Activated gamma-delta T cell treated with Interleukin-2 at 50 U/mL for 16 hours (primary cell): ENCODE data around the gene TFDP1.
"Not testable (repeated sequence)": the region's sequence is repeated elsewhere in the genome, so short reads cannot be mapped to it uniquely, and the experiment has no call there.

Experiments
- DNase-seq: peaks from one replicate; pipeline ENCODE4 v3.0.0-alpha.2; 2020

TFDP1 gene

DNA sequence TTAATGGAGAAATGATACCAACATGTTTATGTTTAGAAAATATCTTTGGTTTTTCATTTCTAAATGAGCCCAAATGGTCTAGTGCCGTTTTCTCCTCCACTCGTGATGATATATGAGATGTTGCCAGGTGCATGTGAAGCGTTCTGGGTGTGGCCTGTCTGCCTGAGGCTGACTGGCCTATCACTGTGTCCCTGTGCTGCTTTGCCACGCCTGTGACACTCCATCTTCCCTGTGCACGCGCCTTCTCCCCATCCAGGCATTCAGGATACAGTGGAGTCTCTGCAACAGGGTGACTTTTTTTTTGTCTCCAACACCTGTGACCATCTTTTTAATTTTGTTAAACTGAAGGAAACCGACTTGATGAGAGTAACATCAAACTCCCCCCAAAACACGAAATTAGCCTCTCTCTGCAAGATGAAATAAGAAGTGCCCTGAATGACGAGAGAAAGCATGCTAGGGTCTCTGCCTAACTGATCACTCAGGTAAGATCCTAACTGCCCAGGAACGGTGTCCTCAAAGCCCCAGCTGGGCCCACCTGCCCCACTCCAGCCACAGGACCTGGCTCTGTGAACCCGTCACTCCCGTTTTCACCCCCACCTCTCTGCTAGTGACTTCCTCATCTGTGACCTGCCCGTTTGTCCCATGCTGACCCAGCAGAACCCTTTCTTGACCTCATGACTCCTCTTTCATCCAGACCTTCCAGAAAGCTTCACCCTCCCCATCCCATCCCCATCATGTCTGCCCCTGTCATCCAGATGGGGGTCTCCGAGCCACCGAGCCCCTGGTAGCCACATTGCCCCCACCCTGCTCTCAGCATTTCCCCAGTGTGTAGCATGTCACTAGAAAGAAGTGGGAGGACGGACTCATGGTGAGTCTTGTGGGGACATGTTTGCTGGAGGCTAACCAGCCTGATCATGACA is 33.2 kb upstream of the TFDP1 start:
- no peak for DNase-seq

DNA sequence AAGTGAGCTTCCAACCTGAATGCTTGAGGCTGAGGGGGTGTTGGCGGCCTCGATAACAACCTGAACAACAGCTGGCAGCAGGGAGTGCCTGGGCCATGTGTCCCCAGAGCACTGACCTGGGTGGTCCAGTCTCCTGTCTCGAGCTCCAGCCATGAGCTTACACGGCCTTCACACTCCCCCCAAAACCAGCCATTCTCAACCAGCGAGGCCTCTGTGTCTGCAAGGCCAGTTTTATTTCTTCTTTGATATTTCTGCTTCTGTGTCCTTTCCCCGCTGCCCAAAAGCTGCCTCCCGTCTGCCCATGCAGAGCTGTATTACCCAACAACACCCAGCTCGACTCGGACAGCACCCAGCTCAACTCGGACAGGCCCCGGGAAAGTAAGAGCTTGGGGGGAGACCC is 32.5 kb upstream of the TFDP1 start:
- DNase-seq: no peak

DNA sequence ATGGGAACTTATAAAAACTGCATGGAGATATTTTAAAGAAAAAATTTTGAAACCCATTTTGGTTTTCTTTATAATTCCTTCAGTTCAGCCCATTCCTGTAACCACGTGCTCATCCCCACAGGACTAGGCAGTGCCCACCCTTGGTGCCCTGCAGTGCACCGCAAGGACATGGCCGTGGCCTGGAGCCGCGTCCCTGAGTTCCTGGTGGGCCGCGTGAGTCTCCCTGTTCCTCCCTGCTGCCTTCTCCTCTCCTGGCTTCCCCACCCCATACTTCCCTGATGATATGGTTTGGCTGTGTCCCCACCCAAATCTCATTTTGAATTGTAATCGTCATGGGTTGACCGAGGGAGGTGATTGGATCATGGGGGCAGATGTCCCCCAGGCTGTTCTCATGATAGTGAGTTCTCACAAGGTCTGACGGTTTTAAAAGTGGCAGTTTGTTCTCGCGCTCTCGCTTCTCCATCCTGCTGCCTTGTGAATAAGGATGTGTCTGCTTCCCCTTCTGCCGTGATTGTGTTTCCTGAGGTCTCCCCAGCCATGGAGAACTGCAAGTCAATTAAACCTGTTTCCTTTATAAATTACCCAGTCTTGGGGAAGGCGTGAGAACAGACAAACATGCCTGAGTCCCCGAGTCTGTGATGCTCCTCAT is 31.6 kb upstream of the TFDP1 start:
- DNase-seq: no peak

DNA sequence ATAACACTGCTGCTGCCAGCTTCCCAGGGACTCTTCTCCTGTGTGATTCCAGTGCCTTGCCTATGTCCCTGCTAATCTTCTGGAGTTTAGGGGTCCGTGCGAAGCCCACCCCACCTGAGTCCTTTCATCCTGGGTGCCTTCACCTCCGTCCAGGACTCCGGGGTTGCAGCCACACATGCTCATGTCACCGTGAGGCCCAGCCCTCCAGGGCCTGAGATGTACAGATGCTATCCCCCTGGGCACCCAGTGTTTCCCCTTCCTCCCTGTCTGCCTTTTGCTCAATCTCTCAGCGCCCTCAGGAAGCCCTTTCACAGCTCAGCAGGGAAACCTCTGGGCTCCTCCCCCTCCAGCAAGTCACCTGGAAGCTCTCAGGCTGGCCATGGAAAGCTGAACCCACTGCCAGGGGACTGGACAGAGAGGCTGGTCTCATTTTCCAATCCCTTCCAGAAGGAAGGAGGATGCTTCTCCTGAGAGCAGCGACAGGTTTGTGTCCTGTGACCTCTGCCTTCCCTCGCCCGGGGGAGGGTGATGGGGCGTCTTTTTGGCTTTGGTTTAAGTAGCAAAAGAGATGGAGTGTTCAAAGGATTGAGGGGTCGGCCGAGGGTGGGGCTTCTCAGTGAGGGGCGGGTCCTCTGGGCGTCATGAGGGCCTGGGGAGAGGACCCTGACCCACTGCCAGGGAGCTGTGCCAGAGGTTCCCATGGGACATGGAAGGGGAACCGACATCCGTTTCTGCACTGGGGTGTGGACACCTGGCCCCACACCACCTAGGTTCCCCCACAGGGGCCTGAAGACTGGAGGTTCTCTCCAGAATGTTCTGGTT is 30.8 kb upstream of the TFDP1 start:
- no peak for DNase-seq

DNA sequence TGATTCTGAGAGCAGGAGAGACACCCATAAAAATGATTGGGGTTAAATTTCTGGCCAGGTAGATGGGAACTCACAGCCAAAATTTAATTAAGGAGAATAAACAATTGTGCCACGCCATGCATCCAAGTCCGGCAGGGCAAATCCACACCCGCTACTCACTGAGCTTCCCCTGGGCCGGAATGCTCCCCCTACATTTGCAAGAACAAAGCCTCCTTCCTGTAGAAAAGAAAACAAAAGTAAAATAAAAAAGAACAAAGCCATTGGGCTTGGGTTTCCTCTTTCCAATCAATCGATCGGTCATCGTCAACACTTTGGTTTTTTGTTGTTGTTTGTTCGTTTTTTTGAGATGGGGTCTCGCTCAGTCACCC is 30.2 kb upstream of the TFDP1 start:
- DNase-seq: no peak

DNA sequence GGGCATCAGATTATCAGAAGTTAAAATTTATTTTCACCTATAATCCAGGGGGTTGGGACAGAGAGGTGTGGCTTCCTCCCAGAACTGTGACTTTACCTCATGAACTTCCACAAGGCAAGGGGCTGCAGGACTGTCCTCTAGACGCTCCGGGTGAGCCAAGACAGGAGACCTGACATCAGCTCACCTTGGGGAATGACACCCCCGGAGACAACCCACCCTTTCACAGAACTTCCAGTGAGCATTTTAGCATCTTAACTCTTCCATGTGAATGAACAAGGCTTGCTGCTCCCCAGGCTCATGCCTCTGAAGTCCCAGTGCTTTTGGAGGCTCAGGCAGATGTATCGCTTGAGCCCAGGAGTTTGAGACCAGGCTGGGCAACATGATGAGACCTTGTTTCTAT is 29.4 kb upstream of the TFDP1 start:
- DNase-seq: no peak

DNA sequence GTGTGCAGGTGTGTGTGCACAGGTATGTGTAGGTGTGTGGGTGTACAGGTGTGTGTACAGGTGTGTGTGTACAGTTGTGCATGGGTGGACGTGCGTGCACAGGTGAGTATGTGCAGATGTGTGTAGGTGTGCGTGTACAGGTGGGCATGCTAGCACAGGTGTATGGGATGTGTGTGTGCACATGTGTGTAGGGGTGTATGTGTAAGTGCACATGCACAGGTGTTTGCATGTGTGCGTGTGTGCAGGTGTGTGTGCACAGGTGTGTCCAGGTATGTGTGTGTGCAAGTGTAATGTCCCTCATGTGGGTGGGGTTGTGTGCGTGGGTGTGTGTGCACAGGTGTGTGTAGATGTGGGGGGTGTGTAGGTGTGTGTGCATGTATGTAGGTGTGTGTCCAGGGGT is 27.5 kb upstream of the TFDP1 start:
- no peak for DNase-seq

DNA sequence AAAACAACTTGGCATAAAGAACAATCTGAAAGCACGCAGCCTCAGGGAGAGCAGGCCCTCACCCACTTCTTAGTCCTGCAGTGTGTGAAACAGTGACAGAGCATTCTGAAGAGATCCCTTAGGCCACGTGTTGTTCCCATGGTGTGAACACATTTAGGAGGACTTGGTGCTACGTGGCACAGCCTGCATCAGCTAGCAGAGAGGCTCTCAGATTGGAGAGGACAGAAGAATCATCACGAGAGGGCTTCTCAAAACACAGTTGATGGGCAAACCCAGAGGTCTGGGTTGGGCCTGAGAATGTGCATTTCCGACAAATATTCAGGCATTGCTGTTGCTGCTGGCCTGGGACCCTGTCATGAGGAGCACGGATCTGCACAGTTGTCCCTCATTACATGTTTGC is 26.1 kb upstream of the TFDP1 start:
- no peak for DNase-seq

DNA sequence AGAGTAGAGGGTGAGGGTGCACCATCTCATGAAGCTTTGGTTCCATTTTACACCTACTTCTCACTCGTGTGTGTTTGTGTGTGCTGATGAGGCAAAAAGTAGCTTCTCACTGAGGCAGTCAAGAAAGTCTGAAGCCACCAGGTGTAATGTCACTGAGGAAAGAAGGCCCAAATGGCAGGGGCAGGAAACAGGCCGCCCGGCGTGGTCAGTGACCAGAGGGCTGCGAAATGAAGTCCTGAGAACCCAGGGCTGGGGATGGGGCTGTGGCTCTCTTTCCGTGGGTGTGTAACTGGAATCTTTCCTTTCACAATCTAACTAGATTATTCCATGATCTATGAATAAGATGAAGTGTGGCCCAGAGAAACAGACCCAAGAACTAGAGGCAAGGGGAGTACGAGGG is 25.5 kb upstream of the TFDP1 start:
- DNase-seq: no peak

DNA sequence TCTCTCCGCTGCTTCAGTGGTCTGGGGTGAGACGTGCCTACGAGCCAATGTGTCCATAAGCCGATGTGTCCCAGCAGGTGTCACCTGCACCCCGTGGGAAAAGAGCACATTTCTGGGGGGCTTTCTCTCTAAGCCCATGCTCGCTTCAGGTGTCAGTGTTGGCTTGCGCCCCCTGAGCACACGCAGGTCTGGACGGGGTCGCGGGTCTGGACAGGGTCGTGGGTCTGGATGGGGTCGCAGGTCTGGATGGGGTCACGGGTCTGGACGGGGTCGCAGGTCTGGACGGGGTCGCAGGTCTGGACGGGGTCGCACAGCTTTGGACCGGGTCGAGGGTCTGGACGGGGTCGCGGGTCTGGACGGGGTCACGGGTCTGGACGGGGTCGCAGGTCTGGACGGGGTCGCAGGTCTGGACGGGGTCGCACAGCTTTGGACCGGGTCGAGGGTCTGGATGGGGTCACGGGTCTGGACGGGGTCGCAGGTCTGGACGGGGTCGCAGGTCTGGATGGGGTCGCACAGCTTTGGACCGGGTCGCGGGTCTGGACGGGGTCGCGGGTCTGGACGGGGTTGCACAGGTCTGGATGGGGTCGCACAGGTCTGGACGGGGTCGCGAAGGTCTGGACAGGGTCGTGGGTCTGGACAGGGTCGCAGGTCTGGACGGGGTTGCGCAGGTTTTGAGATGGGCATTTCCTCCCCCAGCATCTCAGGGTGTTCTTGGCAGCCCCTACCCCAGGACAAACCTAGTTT is 24.5 kb upstream of the TFDP1 start:
- no peak for DNase-seq

DNA sequence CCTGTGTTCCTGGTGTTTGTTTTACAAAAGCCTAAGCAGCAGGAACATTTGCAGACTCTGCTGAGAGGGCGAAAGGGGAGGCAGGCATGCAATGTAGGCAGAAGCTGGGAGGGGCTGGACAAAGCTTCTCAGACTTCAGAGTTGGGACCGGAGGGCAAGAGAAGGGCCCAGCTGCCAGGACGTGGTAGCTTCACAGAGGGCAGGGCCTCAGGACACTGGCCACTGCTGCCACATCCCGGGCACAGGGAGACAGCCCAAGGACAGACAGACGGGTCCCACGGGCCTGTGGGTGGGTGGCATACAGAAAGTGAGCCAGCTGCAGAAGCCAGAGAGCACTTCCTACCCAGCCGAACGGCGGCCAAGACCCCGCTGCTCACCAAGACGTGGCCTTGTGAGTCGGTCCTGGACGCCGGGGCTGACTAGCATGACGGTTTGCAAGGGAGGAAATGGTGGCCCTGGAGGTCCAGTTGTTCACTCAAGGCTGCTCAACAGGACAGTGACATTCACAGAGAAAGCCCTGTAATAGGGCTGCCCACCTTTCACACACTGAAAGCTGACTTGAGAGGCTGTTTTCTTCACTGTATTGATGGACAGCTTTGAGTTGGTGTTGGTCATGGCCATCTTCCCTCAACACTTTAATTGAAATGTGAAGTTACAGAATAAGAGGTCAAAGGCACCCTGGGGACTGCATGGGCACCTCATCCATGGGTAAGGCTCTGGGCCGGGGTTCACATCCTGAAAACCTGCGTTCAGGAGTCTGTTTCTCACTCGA is 23.7 kb upstream of the TFDP1 start:
- no peak for DNase-seq

DNA sequence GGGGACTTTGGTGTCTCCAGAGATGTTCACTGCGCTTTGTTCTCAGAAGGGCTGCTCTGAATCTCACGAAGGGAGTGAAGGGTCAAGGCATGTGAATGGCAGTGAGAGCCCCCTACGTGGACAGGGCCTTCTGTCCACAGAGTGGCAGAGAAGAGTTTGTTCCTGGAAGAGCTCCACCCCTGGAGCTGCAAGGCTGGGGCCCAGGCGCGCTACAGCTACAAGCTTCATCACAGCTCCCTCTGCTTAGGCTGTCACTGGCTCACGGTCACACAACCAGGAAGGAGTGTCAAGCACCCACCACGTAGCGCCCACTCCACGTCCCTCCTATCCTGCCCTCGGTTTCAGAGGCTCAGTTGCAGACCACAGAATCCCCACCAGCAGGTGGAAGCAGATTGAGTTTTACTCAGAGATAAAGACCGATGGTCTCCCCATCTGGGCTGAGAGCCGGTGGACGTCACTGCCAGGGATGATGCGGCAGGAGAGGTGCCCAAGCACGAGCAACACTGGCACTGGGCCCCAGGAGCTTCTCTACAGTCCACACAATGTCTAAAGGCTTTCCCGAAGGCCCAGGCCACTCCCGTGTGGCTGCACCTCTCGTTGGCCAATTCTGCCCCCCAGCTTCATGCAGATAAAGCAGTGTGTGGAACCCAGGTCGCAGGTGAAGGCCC is 23.0 kb upstream of the TFDP1 start:
- no peak for DNase-seq

DNA sequence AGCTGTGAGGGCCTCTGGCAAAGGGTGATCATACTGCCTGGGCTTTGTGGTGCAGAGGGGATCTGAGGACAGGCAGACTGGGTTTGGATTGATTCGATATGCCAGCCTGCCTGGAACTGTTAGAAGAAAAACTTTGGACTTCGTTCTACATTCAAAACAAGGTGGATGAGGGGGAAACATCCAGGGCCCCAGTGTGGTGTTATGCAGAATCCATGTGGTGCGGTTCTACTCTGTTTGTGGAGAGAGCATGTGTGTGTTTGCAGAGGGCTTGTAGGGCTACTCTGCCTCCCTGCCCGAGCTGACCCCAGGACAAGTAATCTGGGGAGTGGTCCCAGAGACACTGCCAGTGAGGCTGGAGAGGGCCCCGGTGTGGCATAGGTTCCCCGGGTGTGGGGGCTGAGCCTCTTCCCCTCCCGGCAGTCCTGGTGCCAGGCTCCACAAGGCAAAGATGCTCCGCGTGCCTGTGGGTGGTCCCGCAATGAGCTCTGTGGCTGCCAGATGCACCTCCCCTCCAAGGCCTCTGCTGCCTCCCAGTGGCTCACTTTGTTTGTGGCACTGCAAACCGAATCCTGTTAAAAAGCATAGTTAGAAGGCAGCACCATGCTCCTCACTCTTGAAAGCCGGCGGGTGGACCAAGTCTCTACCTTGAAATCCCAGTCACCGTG is 22.3 kb upstream of the TFDP1 start:
- peak; percentile 31 for DNase-seq

DNA sequence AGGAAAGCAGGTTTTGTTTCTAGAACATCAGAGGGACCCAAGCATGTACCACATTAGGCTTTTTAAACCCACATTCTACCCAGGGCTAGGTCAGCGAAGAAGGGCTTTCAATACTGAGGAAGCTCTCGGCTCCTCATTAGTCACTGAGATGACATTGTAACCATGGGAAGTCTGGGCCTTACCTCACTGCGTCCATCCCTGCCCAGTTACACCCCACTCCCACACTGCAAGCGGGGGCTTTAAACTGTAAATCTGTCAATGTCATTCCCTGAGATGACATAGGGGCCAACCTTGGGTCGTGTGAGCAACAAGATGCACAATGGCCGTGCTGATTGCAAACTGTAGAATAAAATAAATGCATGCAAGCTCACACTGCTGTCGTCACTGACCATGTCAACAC is 21.7 kb upstream of the TFDP1 start:
- DNase-seq: no peak

DNA sequence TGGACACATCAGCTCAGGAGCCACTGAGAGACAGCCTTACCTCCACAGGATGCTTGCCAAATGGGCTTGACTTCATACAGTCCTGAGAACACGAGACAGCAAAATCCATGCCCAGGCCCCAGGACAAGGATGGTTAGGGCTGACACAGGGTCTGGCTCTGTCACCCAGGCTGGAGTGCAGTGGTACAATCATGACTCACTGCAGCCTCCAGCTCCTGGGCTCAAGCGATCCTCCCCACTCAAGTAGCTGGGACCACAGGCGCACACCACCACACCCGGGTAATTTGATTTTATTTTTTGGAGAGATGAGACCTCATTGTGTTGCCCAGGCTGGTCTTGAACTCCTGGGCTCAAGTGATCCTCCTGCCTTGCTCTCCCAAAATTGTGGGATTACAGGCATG is 21.0 kb upstream of the TFDP1 start:
- DNase-seq: not testable (repeated sequence)

DNA sequence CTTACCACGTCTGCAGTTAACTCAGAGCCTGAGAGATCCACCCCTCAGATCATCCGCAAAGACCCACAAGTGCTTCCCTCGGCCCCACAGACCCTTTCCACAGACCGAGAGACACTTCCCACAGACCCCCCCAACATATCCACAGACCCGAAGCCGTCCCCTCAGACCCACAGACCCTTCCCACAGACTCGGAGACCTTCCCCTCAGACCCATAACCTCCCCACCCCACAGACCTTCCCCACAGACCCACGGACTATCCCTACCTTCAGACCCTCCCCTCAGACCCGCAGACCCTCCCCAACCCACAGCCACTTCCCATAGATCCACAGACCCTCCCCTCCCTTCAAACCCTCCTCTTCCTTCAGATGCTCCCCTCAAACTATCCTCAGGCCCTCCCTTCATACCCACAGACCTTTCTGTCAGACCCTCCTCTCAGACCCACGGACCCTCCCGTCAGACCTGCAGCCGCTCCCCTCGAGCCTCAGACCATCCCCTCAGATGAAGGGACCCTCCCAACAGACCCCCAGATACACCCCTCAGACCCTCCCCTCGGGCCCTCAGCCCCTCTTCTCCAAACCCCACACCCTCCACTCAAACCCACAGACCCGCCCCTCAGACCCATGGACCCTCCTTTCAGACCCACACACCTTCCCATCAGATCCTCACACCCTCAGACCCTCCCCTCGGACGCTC is 20.1 kb upstream of the TFDP1 start:
- no peak for DNase-seq

DNA sequence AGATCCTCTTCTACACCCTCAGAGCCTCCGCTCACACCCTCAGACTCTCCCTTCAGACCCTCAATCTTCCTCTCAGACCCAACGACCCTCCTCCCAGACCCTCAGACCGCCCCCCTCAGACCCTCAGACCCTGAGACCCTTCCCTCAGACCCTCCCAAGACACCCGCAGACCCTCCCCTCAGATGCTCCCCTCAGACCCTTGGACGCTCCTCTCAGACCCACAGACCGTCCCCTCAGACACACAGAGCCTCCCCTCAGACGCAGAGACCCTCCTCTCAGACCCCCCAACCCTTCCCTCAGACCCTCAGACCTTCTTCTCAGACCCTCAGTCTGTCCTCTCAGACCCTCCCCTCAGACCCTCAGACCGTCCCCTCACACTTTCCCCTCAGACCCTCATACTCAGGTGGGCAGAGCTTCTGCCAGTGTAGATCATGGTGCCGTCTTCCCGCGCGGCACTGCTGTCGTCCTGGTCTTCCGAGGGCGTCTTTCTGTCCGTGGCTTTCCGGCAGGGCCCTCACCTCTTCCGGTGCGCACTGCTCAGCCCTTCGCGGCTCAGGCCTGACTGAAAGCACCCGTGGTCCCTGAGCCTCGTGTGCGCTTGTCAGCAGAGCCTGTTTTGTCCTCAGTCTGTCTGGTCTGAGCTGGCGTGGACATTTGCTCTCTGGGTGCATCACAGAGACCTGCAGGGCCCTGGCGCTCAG is 18.9 kb upstream of the TFDP1 start:
- DNase-seq: no peak

DNA sequence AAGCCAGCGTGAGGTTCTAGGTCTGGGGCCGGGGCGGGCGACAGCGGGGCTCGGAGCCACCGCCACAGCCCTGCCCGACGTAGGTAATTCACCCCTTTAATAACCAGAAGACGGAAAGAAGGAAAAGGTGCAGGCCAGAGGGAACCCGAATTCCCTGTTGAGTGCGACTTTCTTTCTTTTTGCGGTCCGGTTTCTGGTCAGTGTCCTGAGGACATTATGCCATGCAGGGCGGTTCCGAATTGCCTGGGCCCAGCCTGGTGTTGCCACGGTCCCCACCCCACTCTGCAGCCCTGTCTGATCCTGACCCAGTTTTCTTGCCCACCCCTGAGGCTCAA is 18.4 kb upstream of the TFDP1 start:
- DNase-seq: no peak

DNA sequence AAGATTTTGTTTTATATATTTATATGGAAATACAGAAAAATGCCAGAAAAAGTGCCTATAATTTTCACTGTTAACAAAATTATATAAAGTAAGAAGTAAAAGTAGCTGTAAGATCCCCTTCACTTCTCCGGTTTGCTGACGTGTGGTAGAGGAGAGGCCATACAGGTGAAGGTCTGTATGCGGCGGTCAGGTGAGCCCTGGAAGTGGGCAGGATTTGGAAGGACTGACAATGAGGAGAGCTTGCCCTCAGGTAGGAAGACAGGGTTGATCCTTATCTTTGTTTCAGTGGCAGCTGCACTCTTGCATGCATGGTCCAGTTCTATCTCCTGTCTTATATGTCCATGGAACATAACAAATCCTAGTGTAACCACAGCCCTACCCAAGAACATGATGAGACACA is 16.9 kb upstream of the TFDP1 start:
- DNase-seq: no peak

DNA sequence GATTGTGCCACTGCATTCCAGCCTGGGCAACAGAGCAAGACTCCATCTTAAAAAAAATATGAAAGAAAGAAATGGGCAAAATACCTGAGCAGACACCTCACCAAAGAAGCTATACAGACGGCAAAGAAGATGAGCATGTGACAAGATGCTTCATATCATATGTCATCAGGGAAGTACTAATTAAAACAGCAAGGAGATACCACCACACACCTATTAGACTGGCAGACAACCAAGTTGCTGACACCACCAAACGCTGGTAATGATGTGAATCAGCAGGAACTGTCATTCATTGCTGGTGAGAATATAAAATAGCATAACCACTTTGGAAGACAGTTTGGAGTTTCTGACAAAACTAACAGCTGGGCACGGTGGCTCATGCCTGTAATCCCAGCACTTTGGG is 11.5 kb upstream of the TFDP1 start:
- no peak for DNase-seq
